Stomach (tissue), 8 donors: ENCODE results near the gene DOCK4. TPM values are rescaled to one million over a fixed set of nuclear protein-coding genes. Genes with fewer than 3 reads are reported as not detected.

Source experiments
- polyA plus RNA-seq, 3 donors: library from polyadenylated mRNA; stranded (reverse); fragments of 200-250 nt; gene quantifications; one replicate each; pipeline ENCODE4 v1.2.3, GENCODE V29; 2013
- small RNA-seq, 4 donors: library from RNA; depleted of rRNA; stranded (forward); fragments of <200 nt; gene quantifications; one replicate each; pipeline ENCODE3, GENCODE V24; 2016
- total RNA-seq, 5 donors: library from RNA; depleted of rRNA; stranded (reverse); fragments of >200 nt; gene quantifications; one replicate each; pipeline versions ENCODE4 v1.1.0 to v1.2.3, GENCODE V29; 2014 to 2016
- donor health status: healthy with polysubstance abuse.
- donor health status: Bipolar disorder and iron deficiency.
- donor health status: healthy.

DOCK4 gene
- total and polyA plus RNA-seq, 8 donors = 1.1 to 54.9 (median 16.4) TPM

Small RNA genes within 50 kb of the gene (small RNA-seq; reads per million reads assigned to genes)
- 0 reads per million in 4 donors for gene RNA5SP237

Other genes with a start within 250 kb of the DOCK4 start
- 10 to 100 TPM in 4 of 5 donors, 1 to 10 TPM in 1; 9.9 to 75.0 (median 28.7) TPM for gene ZNF277, start 296 bp upstream of the DOCK4 start, total RNA-seq
- gene ZNF277, start 296 bp upstream of the DOCK4 start, polyA plus RNA-seq = 10 to 100 TPM; 16.0 to 39.0 (median 22.3) TPM
- gene IFRD1, start 244.1 kb upstream of the DOCK4 start, total RNA-seq = 100 to 1,000 TPM in 2 of 5 donors, 10 to 100 TPM in 3; 37.9 to 137 (median 76.4) TPM
- 10 to 100 TPM; 19.9 to 44.4 (median 42.4) TPM for gene IFRD1, start 244.1 kb upstream of the DOCK4 start, polyA plus RNA-seq